Right cardiac atrium (tissue), 5 donors: ENCODE measurements around the gene ANK3. TPM values are rescaled to one million over a fixed set of nuclear protein-coding genes. Genes with fewer than 3 reads are reported as not detected.

Experiments used
- ATAC-seq, 2 donors: fragments of 200-7000 bp; cut with Tn5 transposase; one replicate each; pipeline versions ENCODE4 v1.8.0 to v1.9.1; 2020; ENCODE audit warnings: moderate library complexity in 2 of 2, mild to moderate bottlenecking in 1 of 2
- DNase-seq, 3 donors: peaks; one replicate each; pipeline ENCODE4 v3.0.0-alpha.2; 2020
- H3K27ac ChIP-seq: one replicate; pipeline ENCODE4 v1.5.1; 2013; ENCODE audit warnings: mild to moderate bottlenecking, low read length, control low read depth, moderate library complexity
- H3K27me3 ChIP-seq: one replicate; pipeline ENCODE4 v1.6.1; 2013; ENCODE audit not compliant: control insufficient read depth, insufficient read depth
- H3K4me1 ChIP-seq: one replicate; pipeline ENCODE4 v1.6.1; 2013; ENCODE audit warnings: low read length; ENCODE audit not compliant: control insufficient read depth, insufficient read depth
- H3K4me3 ChIP-seq: one replicate; pipeline ENCODE4 v1.5.1; 2013; ENCODE audit warnings: low read length, control low read depth
- H3K9me3 ChIP-seq: one replicate; pipeline ENCODE4 v1.6.1; 2013; ENCODE audit warnings: low read length; ENCODE audit not compliant: control insufficient read depth
- WGBS: extraction: QIAGEN DNeasy Blood & Tissue Kit; methylation state at CpG from one replicate; pipeline ENCODE4 v1.1.7; 2013; 5-methylcytosine and 5-hydroxymethylcytosine counted together
- intact Hi-C, 4 donors: fragments of 100-400 bp; cut with DNase I; formaldehyde crosslinking; loops; one replicate each; pipeline versions ENCODE4 v1.11.0 to v1.14.0; 2022 to 2023
- polyA plus RNA-seq: library from polyadenylated mRNA; stranded (reverse); fragments of 200-250 nt; gene quantifications from one replicate; pipeline ENCODE4 v1.2.3, GENCODE V29; 2013
- total RNA-seq, 4 donors: library from RNA; stranded (reverse); fragmentation: NEBNext Ultra II Directional; extraction: Animal tissue kit (Norgen Biotek cat#: 25700); gene quantifications; one replicate each; pipeline ENCODE4 v1.2.1, GENCODE V29; 2021
- donor health status: healthy with polysubstance abuse.
- donor health status: DM: no; HTN: yes; CAD: no.
- donor health status: DM: no; HTN: no; CAD: no.
- donor health status: DM: no; HTN: yes; CAD: no; lungs with severe emphysema.
- donor health status: DM: yes; HTN: yes; CAD: no.

ANK3 gene
- total and polyA plus RNA-seq, 5 donors: 59.8 to 196 (median 171) TPM

- intact Hi-C loops: no loop called here
- 71% methylated on average over 1 of the region's 1 CpG for WGBS
- Histone ChIP-seq H3K9me3 (no peaks in the 10 kb centered on the region), H3K4me1 (no peaks in the 10 kb centered on the region), H3K27ac (no peak overlapping the region), H3K27me3 (no peaks in the 10 kb centered on the region), H3K4me3 (no peak overlapping the region)
- DNase-seq (no peak), ATAC-seq (no peak)
These were observed 69.0 kb downstream of the ANK3 start for GRCh38 chr10:60320666-60321065.

GRCh38 chr10:60316029-60316428, 73.6 kb downstream of the ANK3 start:
- H3K4me3 ChIP-seq: no peak overlapping the region
- no peak overlapping the region for H3K27ac ChIP-seq
- no peak for ATAC-seq
- intact Hi-C loops: no loop called here
- no peaks in the 10 kb centered on the region for H3K4me1 ChIP-seq
- 94% methylated on average over 1 of the region's 1 CpG for WGBS
- no peaks in the 10 kb centered on the region for H3K9me3 ChIP-seq
- DNase-seq: no peak
- H3K27me3 ChIP-seq: no peaks in the 10 kb centered on the region

- DNase-seq: no peak
- 67% methylated on average over 2 of the region's 2 CpGs for WGBS
- no peak overlapping the region for H3K27ac ChIP-seq
- ATAC-seq: no peak
- no peaks in the 10 kb centered on the region for H3K27me3 ChIP-seq
- intact Hi-C loops: no loop called here
- H3K9me3 ChIP-seq: no peaks in the 10 kb centered on the region
- no peak overlapping the region for H3K4me3 ChIP-seq
- no peaks in the 10 kb centered on the region for H3K4me1 ChIP-seq
These were observed 74.4 kb downstream of the ANK3 start for GRCh38 chr10:60315311-60315710.

- WGBS: 75% methylated on average over 5 of the region's 5 CpGs
- no peak for DNase-seq
- Histone ChIP-seq H3K9me3 (no peaks in the 10 kb centered on the region), H3K27ac (no peak overlapping the region), H3K4me3 (no peak overlapping the region), H3K4me1 (no peaks in the 10 kb centered on the region), H3K27me3 (no peaks in the 10 kb centered on the region)
- intact Hi-C loops: no loop called here
- peak; percentile 29 to 67 for ATAC-seq
These were observed 75.4 kb downstream of the ANK3 start for GRCh38 chr10:60314069-60314940.

- H3K9me3 ChIP-seq: no peaks in the 10 kb centered on the region
- no peak overlapping the region for H3K4me3 ChIP-seq
- ATAC-seq (no peak), DNase-seq (no peak)
- no peak overlapping the region for H3K27ac ChIP-seq
- no peaks in the 10 kb centered on the region for H3K27me3 ChIP-seq
- no peaks in the 10 kb centered on the region for H3K4me1 ChIP-seq
- WGBS: 77% methylated on average over 1 of the region's 1 CpG
- intact Hi-C loops: no loop called here
These were observed 76.1 kb downstream of the ANK3 start for GRCh38 chr10:60313589-60313952.

GRCh38 chr10:60312818-60313588, 76.7 kb downstream of the ANK3 start:
- ATAC-seq: no peak
- intact Hi-C loops: no loop called here
- no peak overlapping the region for H3K27ac ChIP-seq
- no peak for DNase-seq
- WGBS: 77% methylated on average over 6 of the region's 6 CpGs
- H3K4me3 ChIP-seq: no peak overlapping the region
- no peaks in the 10 kb centered on the region for H3K27me3 ChIP-seq
- no peaks in the 10 kb centered on the region for H3K4me1 ChIP-seq
- no peaks in the 10 kb centered on the region for H3K9me3 ChIP-seq

- Histone ChIP-seq H3K27ac (no peak overlapping the region), H3K4me1 (no peaks in the 10 kb centered on the region), H3K9me3 (no peaks in the 10 kb centered on the region), H3K27me3 (no peaks in the 10 kb centered on the region), H3K4me3 (no peak overlapping the region)
- ATAC-seq (no peak), DNase-seq (no peak)
- WGBS: 97% methylated on average over 1 of the region's 1 CpG
- intact Hi-C loops: no loop called here
These were observed 77.9 kb downstream of the ANK3 start for GRCh38 chr10:60311821-60312220.

GRCh38 chr10:60310740-60311139, 78.9 kb downstream of the ANK3 start:
- Histone ChIP-seq H3K27ac (no peak overlapping the region), H3K4me3 (no peak overlapping the region), H3K4me1 (no peaks in the 10 kb centered on the region), H3K27me3 (no peaks in the 10 kb centered on the region), H3K9me3 (no peaks in the 10 kb centered on the region)
- intact Hi-C loops: no loop called here
- ATAC-seq: peak in 1 of 2 donors; percentile 55
- 24% methylated on average over 2 of the region's 2 CpGs for WGBS
- DNase-seq: no peak

GRCh38 chr10:60309891-60310290, 79.8 kb downstream of the ANK3 start:
- ATAC-seq (no peak), DNase-seq (no peak)
- Histone ChIP-seq H3K4me3 (no peak overlapping the region), H3K9me3 (no peaks in the 10 kb centered on the region), H3K4me1 (peaks cover under 1% of the 10 kb centered on the region), H3K27ac (no peak overlapping the region), H3K27me3 (no peaks in the 10 kb centered on the region)
- 96% methylated on average over 2 of the region's 2 CpGs for WGBS
- intact Hi-C loops: loop anchor here in 1 of 4 donors (10.0 kb wide), 1 partner anchor 115 kb away; no protein-coding TSS in a partner anchor

GRCh38 chr10:60309371-60309770, 80.3 kb downstream of the ANK3 start:
- intact Hi-C loops: loop anchor here in 1 of 4 donors (10.0 kb wide), 1 partner anchor 115 kb away; no protein-coding TSS in a partner anchor
- ATAC-seq: no peak
- DNase-seq: no peak
- Histone ChIP-seq H3K4me3 (no peak overlapping the region), H3K9me3 (no peaks in the 10 kb centered on the region), H3K27ac (no peak overlapping the region), H3K4me1 (peaks cover 3% of the 10 kb centered on the region), H3K27me3 (no peaks in the 10 kb centered on the region)

- DNase-seq (peak in 2 of 3 donors; percentile 40 to 49), ATAC-seq (peak; percentile 48 to 52)
- H3K4me3 ChIP-seq: no peak overlapping the region
- peaks cover 3% of the 10 kb centered on the region for H3K4me1 ChIP-seq
- H3K9me3 ChIP-seq: no peaks in the 10 kb centered on the region
- H3K27ac ChIP-seq: peak overlapping the region; percentile 18
- intact Hi-C loops: loop anchor here in 1 of 4 donors (10.0 kb wide), 1 partner anchor 119 kb away; no protein-coding TSS in a partner anchor
- H3K27me3 ChIP-seq: no peaks in the 10 kb centered on the region
- 35% methylated on average over 5 of the region's 5 CpGs for WGBS
These were observed 84.2 kb downstream of the ANK3 start for GRCh38 chr10:60305380-60305892.
